Stimulated activated CD4-positive, alpha-beta T cell treated with anti-CD3 and anti-CD28 coated beads, Interleukin-2, amount 100 ng/mL, for 48 hours (primary cell): ENCODE measurements around the gene SORL1.
"Not testable (repeated sequence)": the region's sequence is repeated elsewhere in the genome, so short reads cannot be mapped to it uniquely, and the experiment has no call there.

ENCODE experiments used
- DNase-seq, 2 donors: peaks; one replicate each; pipeline ENCODE4 v3.0.0-alpha.2; 2020

Gene SORL1

GRCh38 chr11:121474680-121475079 lies 22.6 kb downstream of the SORL1 start:
- no peak for DNase-seq

- DNase-seq = no peak
Observed at GRCh38 chr11:121476379-121477032, 24.4 kb downstream of the SORL1 start.

DNA sequence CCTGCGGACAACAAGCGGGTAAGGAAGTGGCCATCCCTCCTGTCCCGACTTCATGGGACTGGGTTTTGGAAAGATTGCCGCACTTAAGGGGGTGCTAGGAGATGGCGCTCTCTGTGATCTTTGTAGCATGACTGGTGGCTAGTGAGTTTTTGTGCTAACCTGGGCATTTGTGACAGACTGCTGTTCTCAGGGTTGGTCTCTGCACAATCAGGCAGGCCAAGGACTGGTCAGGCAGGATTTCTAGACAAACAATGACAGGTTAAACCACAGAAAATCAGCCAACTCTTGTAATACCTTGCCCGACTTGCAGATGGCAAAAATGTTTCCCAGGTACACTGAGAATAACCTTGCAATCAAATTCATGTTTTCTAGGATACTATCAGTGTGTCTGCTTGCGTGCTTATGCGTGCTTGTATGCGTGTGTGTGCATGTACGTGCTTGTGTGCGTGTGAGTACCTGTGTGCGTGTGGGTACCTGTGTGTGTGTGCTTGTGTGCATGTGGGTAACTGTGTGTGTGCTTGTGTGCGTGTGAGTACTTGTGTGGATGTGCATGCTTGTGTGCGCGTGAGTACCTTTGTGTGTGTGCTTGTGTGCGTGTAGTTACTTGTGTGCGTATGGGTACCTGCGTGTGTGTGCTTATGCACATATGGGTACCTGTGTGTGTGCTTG lies 26.2 kb downstream of the SORL1 start:
- DNase-seq = no peak

DNA sequence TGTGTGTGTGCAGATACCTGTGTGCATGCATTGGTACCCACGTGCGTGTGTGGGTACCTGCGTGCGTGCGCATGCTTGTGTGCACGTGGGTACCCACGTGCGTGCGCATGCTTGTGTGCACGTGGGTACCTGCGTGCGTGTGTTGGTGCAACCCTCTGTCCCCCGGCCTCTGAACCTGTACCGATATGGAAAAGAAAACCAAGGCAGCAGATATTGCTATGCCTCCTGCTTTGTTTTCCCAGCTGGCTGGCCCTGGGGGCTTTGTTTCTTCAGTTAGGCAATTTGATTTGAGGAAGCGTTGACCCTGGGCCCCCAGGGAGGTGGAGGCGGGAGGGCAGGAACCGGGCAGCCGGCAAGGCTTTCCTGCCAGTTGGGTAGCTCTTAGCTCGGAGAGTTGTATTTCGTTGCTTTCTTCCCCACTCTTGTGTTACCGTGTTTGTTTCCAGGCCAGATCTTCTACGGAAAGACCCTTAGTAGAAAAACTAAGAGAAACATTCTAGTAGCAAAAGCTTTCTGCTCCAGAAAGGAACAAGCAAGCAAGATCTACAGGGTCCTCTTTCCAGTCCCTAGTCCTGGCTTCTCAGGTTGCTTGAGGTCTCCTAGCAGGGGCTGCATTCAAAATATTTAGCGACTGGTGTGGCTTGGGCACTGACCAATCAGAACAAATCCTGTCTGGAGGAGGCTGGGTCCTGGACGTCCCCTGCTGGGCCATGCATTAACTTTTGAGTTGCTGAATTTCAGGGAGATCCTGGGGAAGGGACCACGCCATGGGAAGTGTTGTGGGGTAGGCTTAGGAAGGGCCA lies 27.0 kb downstream of the SORL1 start:
- no peak for DNase-seq

- no peak for DNase-seq
Observed at GRCh38 chr11:121479698-121480238, 27.7 kb downstream of the SORL1 start.

GRCh38 chr11:121481484-121482230 lies 29.5 kb downstream of the SORL1 start:
- not testable (repeated sequence) for DNase-seq

DNA sequence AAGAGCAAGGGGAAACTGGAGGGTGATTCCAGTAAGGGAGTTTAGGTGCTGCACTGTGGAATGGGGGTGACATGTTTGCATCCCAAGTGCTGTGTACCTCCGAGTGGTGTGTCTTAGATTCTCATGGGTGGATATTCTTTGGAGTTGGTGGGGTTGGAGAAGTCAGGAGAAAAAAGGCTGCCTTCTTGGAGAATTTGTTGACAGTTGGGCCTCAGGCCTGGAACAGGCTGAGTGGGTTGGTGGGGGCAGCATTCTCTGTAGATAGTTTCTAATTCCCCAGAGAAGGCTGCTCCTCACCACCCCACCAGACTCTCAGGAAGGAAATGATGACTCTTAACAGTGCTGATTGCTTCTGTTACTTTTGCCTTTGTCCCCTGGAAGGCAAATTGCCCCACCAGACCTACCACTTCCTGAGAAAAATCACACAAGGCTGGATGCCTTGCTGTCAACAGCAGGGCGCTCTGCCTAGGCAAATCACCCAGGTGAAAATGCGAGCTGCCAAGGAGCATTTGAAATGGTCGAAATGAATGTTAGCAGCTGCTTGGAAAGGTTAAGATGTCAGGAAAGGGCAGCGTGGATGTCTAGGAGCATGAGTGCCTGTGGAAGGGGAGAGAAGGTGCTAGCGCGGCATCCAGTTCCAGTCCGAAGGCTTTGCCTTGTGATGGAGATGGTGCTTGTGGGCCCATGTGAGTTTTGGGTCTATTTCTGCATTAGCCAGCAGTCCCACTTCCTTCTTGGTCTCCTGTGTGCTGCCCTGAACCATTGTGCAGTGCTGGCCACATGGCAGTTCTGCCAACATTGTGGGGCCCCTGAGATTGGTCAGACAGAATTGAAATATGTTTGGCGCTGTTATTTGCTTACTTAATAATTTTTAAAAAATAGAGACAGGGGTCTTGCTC lies 30.4 kb downstream of the SORL1 start:
- no peak for DNase-seq

GRCh38 chr11:121483805-121484480 lies 31.8 kb downstream of the SORL1 start:
- DNase-seq = no peak

DNA sequence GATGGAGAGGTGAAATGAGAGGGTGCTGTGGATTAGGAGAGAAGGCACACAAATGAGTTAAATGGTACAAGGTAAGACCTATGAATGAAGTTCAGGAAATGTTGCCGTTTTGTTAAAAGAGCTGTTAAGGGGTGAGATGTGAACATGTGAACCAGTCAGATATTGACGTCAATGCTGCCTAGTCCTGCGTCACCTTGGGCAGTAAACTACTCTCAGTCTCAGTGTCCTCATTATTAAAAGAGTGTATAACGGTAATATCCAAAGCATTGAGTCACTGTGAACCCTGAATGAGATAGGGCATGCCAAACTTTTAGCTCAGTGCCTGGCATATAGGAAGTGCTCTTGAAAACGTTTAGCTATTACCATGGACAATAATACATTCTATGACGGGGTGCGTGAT lies 33.1 kb downstream of the SORL1 start:
- no peak for DNase-seq

GRCh38 chr11:121486054-121486453 lies 33.9 kb downstream of the SORL1 start:
- DNase-seq = no peak

DNA sequence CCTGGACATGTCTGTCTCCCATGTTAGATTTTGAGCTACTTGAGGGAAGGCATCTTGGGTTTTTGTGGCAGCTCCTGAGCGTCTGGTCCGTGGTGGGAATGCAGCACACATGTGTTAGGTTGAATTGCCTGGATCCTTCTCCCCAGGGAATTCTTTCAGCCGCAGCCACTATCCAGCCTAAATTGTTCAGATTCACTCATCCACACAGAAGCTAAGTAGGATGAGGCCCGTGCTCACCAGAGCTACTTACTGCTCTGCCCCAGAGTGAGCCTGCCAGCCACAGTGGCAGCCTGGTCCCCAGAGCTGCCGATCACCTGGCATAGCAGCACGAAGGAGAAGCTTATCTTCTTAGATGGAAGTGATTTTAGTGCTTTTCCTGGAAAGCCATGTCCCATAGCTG lies 35.1 kb downstream of the SORL1 start:
- DNase-seq = no peak

DNA sequence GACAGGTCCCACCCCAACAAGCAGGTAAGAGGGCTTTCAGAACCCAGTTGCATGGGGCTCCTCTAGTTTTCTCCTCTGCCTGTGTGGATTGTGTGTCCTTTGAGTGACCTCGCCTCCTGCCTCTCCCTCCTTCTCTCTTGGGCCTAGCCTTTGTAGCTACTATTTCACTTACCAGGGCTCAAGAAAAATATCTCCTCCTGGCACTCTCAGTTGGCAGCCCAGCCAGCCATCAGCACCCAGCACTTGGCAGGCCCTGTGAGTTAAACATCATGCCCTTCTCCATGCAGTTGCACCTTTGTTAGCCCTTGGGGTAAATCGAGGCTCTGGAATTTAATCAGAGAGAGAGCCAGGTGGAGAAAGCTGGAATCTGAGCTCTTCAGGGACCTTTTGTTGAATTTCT lies 36.1 kb downstream of the SORL1 start:
- no peak for DNase-seq

GRCh38 chr11:121488641-121489040 lies 36.5 kb downstream of the SORL1 start:
- no peak for DNase-seq

DNA sequence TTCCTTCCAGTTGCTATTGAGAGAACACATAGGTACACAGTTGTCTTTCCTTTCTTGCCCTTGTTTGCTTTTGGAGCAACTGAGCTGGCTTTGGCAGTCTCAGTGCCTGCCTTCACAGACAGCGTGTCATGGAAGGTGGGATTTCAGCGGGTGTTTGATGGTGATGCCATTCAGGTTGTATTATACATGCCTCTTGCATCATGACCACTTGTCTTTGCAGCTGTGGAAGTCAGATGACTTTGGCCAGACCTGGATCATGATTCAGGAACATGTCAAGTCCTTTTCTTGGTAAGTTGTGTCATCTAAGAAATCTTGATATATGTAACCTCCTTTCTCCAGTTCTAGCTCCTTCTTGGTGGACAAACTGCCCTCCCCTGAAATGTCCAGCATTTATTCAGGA lies 37.7 kb downstream of the SORL1 start:
- no peak for DNase-seq

- DNase-seq = peak; percentile 28 to 47
Observed at GRCh38 chr11:121494355-121495099, 42.4 kb downstream of the SORL1 start.

- no peak for DNase-seq
Observed at GRCh38 chr11:121497176-121497998, 45.3 kb downstream of the SORL1 start.

GRCh38 chr11:121499405-121499804 lies 47.3 kb downstream of the SORL1 start:
- no peak for DNase-seq

GRCh38 chr11:121500275-121500674 lies 48.2 kb downstream of the SORL1 start:
- DNase-seq = no peak

- DNase-seq = no peak
Observed at GRCh38 chr11:121500717-121501116, 48.6 kb downstream of the SORL1 start.

GRCh38 chr11:121503051-121503450 lies 50.9 kb downstream of the SORL1 start:
- no peak for DNase-seq
